HG03460 (cell line): Measurements from ENCODE around the gene IRGC.

ENCODE experiments used
- ATAC-seq: cut with Tn5 transposase; IDR thresholded peaks from one replicate; pipeline ENCODE4 v1.9.1; 2021; ENCODE audit not compliant: unreplicated experiment

Gene IRGC

DNA sequence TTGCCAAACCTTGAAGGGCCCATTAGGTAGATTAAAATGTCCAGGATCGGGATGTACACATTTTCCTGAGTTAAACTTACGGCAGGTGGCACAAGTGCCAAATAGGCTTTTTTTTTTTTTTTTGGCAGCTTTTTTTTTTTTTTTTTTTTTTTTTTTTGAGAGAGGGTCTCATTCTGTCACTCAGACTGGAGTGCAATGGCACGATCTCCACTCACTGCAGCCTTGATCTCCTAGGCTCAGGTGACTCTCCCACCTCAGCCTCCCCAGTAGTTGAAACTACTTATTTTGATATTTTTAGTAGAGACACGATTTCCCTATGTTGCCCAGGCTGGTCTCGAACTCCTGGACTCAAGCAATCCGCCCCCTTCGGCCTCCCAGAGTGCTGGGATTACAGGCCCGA, 9.0 kb downstream of the IRGC start:
- ATAC-seq = no peak

DNA sequence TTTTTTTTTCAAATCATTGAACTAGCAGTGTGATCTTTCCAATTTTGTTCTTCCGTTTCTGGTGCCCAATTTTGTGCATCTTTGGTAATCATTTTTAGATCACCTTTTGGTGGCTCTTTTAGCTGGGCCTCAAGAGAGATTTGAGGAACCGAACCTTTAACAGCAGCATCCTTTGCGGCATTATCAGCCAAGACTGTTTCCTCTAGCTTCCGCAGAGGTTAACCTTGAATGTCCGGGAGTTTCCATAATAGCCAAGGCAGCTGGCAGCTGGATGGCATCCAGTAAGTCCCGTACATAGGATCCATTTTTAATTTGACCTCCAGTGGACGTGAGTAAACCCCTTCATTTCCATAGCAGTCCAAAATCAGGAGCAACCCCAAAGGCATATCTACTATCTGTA, 9.6 kb downstream of the IRGC start:
- no peak for ATAC-seq

DNA sequence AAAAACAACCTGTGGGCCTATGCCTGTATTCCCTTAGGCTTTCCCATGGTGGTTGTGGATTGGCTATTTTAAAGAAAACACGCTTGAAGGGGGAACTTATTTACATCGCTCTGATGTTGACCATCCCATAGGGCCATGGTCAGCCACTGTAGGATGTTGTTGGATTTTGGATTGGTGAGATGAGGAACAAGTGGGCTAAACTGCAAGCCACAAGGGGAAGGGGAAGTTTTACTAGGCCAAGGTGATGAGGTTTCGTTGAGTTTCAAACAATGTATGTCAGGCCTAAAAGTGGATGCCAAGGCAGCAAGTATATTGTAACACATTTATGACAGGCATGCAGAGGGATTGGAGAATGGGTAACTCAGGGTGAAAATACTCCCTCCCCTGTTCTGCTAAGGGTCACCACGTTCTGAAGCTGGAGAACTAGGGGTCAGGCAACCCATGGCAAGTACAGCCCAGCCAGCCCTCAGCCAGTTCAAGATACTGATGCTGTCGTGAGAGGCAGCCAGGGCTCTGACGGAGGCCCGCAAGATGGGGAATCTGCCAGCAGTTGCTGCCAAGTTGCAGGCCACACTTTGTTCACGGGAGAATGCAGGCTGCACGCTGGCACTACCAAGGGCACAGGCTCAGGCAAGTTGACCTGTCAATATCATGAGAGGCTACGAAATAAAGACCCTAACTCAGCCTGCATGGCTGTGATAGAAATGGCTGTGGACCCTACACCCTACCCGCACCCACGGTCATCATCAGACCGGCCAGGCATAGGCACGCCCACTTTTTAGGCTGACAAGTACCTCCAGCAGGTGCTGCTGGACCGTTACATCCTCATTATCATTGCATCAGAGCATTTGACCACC, 11.1 kb downstream of the IRGC start:
- ATAC-seq = no peak

DNA sequence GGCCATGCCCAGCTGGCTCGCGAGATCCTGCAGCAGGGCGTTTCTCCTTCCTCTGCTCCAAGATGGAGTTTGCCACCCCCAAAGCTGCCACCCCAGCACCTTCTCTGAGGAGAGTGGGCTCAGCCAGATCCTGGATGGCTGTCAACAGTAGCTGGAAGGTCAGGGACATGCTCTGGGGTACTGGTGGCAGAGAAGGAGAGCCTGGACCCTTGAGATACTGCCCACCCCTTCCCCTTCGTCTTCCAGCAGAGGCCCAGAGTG, 11.6 kb downstream of the IRGC start:
- ATAC-seq = no peak

DNA sequence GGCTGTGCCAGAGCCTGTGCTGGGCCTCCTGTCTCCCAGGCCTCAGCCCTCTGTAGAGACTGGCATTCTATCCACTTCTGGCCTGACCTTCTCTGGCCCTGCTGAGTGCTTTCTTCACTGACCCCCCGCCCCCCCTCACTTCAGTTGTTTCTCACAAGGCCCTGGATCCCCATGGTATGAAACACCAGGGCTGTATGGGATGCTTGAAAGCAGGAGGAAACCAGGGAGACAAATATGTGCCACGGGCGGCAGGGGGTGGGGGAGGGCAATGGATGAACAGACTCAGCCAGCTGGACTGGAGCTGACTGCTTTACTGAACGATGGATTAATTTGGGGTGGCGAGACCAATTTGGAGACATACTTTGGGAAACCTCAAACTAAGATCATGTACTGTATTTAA, 14.0 kb downstream of the IRGC start:
- ATAC-seq = no peak

DNA sequence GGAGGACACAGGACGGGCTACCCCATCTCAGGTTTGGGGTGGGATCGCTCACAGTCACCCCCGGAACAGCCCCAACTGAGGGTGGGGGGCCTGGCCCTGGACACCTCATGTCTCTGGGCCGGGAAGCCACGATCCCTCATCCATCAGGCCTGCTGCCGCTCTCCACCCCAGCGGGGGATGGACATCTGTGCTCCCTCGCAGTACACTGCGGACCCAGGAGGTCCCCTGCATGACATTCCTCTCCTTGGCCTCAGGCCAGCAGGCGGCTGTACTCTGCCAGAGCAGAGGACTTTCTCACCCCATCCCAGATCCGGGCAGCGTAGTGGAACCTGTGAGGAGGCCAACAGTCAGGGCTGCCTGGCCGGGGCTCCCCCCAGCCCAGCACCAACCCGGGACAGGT, 15.5 kb downstream of the IRGC start:
- no peak for ATAC-seq

DNA sequence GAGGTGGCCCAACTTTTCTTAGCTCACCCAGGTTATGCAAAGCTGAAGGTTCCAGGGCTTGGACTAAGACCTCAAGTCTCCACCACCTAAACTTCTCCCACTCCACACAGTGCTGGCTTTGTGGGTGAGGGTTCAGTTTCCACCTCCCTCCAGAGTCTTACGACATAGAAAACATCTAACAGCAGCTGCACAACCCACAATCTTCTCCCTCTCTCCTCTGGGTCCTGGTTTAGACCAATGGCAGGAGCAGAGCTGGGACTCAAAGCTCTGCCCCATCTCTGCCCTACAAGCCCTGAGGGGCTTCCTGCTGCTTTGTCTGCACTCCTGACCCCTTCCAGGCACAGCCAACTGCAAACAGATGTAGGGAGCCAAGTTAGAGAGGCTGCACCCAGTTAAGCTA, 16.0 kb downstream of the IRGC start:
- ATAC-seq = no peak

DNA sequence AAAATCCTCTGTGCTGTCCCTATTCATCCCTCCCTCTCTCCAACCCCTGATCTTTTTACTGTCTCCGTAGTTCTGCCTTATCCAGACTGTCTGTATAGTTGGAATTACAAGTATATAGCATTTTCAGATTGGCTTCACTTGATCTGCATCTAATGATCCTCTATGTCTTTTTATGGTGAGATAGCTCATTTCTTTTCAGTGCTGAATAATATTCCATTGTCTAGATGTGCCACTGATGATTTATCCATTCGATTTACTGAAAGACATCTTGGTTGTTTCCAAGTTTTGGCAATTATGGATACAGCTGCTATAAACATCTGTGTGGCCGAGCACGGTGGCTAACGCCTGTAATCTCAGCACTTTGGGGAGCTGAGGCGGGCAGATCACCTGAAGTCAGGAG, 19.1 kb downstream of the IRGC start:
- ATAC-seq = no peak

DNA sequence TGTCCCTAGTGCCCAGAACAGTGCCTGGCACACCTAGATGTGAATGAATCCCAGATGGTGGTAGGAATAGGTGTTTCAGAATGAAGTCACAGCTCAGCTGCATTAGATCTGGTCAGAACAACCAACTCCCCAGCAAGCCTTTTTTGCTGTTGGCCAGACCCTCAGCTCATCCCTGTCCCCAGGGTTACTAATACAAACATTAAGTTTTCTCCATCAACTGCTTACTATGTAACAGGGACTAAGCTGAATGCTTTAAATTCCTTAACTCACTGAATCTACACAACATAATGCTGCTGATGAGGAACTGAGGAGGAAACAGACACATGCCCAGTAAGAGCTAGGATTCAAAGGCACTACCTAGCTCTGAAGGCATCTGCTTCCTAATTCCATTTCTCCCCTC, 20.1 kb downstream of the IRGC start:
- ATAC-seq = no peak

DNA sequence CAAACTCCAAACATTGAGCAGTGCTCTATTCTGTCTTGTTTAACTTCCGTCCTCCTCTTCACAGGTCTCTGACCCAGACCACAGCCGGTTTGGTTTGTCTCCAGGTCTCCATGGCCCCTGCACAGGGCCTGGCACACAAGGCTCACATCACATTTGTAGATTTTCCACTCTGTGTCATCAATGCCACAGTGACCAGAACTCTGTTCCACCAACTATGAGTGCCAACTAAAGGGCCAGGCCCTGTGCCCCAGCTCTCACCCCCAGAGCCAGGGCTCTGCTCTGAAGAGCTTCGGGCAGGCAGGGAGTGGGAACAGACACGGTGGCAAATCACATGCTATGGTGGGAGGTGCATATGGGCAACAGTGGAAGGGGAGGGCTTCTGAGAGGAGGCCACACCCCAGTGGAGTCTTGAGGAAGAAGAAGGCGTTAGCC, 22.9 kb downstream of the IRGC start:
- ATAC-seq = no peak

DNA sequence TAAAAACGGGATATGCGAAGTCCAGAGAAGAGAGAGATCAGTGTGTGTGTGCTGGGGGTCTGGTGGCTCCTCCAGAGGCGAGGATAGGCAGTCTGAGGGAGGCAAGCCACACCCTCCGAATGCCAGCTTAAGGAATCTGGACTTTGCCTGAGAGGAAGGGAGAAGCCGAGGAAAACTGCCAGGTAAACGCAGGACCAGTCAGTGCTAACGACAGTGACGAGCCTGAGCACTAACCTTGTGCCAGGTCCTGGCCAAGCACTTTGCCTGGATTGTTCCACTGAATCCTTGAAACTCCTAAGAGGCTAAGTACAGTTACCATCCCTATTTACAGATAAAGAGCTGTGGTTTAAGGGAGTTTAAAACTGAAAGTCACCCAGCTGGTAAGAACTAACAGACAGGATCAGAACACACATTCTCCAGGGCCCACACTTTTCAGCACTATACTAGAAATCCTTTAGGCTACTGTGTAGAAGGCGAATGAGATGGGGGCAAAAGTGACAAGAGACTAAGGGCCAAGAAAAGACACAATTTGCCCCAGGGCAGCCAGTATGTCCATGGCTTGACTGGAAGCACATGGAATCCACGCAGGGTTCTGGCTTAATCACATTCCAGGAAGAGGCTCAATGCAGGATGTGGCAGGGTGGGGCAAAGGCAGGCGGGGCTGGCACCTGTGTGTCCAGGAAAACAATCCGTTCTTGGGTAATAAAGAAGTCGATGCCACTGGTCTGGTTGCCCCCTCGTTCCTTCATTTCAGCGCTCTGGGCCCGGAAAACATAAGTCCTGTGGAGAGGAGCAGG, 23.8 kb downstream of the IRGC start:
- no peak for ATAC-seq

DNA sequence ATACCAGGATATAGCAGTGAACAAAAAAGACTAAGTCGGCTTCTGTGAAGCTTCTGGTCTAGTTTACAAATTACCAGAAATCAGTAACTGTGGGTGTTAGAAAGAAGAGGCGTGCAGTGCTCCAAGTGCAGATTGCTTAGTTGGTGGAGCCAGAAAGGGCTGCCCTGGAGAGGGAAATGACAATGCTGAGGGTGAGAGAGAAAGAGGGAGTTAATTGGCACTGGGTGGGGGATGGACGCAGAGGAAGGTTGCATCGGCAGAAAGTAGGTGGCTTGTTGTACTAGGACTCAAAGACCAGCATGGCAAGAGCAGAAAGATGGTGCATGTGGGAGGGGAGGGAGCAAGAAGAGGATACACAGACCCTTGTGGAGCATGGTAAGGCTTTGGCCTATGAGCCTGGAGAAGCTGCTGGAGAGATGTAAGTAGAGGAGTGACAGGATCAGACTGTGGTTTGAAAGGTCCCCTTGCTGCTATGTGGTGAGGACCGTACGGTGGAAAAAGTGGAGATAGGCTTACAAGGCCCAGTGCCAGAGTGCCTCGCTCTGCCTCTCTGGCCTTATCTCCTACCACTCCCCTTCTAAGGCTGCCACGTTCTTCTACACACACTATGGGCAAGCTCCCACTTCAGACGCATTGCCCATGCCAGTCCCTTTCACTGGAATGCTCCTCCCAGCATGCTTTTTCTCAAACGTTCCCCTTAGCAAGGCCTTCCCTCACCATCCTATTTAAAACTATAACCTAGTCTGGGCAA, 25.4 kb downstream of the IRGC start:
- ATAC-seq = no peak

DNA sequence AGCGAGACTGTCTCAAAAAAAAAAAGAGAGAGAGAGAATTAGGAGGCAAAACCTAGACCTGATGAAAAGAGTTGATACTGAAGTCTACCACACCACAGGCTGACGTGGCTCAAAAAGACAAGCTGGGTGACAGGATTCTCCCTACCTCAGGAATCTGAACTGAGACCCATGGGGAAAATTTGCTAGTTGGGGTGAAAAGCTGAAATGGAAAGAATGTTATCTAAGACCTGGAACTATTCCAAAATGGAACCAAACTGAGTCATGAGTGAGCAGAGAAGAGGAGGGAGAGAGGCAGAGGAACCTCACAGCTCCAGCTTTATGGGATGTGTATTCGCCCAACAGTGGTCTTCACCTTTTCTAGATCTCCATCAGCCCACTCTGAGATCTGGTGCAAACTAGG, 27.2 kb downstream of the IRGC start:
- ATAC-seq = no peak

DNA sequence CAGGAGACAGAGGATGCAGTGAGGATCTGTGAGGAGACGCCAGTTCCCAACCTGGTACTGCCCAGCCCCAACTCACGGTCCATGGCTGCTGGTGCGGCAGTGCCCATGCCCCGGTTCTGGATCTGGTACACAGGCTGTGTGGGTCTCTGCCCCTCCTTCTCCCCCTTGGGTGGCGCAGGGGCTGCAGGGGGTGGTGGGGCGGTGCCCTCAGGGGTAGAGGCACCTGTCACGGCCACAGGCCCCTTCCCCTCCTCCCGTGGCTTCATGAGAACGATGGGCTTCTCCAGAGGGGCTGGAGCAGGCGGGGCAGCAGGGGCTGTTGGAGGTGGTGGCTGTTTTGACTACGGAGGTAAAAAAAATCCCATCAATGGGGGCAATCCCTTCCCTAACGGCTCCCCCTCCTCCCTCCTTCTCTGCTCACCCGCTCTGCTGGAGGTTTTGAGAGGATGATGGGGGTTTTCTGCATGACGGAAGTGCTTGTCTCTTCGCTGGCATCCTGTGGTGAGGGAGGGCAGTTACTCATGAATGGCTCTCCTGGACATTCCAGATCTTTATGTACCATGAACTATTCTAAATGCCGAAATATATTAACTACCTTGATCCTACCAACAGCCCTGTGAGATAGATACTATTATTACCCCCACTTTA, 31.8 kb downstream of the IRGC start:
- no peak for ATAC-seq

DNA sequence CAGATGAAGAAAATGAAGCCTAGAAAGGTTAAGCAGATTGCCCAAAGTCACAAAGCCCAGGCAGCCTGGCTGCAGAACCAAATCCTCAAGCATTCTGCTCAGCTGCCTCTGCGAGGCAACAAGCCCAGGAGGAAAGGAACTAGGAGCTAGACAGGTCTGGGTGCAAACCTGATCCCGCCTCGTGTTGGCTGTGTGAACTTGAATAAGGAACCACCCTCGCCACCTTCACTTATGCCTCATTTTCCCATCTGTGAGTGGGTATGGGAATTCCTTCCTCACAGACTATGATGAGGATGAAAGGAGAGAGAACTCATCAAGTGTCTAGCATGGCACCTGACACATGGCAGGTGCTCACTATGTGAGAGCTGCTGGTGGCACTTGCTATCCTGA, 32.3 kb downstream of the IRGC start:
- no peak for ATAC-seq

DNA sequence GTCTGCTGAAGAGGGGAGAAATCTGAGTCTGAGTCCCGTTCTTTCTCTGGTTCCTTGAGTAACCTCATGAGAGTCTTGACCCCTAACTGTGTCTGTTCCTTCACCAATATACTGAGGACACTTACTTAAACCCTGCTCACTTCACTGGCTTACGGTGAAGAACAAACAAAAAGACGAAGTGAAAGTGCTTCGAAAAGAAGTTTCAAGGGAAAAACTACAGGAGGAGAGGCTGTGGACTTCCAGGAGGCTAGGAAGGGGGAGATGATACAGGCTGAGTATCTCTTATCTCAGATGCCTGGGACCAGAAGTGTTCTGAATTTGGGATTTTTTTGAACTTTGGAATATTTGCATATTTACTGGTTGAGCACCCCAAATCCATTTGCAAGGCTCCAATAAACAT, 32.8 kb downstream of the IRGC start:
- no peak for ATAC-seq

DNA sequence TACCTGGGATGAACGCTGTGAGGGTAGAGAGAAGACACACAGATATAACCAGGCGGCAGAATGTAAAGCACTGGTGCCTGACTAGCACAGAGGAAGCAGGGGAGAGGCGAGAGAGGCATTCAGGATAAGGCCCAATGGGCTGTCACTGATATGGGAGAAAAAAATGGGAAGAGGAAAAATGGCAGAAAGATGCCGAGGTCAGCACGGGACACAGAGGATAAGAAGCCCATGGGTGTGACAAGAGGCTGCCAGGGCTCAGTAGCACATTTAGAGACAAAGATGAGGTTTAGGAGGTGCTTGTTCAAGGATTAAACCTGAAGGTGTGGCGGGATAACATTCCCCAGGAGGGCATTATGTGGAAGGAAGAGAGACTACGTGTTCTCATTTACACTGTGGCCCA, 33.3 kb downstream of the IRGC start:
- no peak for ATAC-seq

DNA sequence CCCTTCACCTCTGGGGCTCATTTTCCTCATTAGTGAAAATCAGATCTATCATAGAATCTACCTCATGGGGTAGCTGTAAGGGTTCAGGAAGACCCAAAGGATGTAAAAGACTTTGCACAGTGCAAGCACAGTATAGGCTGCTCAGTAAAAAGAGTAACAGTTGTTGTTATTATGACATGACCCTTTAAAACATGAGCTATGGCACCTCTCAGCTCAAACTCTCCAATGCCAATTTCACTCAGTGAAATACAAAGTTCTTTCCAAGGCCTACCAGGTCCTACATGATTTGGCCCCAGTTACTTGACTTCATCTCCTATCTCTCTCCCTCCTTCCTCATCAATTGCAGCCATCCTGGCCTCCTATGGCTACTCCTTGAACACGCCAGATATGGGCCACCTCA, 34.0 kb downstream of the IRGC start:
- ATAC-seq = no peak

DNA sequence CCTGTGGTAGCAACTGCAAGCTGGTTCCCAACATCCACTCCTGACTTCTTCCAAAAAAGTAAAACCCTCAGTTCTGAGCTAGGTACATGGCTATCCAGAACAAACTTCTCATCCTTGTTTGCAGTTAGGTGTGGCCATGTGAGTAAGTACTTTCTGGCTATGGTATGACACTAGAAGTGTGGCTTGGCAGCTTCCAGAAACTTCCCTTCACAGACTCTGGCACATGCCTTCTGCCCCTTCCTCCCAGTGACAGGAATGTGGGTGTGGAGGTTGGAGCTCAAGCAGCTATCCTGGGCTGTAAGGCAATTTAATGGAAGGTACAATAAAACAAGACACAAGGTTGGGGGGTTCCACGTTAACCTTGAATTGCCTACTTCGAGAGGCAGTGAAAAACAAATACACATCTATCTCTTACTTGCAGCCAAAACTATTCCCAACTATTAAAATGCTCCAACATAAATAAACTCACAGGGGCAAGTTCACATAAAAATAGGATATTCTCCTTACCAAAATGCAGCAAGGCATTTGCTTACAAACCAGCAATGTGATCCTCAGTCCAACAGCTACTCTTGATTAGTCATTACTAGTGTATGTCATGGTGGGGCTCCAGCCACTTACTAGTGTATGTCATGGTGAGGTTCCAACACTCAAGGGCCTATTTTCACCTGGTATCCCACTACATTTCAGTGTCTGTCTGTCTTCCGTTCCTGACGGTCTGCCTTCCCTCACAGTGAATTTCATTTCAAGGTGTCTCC, 35.8 kb downstream of the IRGC start:
- no peak for ATAC-seq

DNA sequence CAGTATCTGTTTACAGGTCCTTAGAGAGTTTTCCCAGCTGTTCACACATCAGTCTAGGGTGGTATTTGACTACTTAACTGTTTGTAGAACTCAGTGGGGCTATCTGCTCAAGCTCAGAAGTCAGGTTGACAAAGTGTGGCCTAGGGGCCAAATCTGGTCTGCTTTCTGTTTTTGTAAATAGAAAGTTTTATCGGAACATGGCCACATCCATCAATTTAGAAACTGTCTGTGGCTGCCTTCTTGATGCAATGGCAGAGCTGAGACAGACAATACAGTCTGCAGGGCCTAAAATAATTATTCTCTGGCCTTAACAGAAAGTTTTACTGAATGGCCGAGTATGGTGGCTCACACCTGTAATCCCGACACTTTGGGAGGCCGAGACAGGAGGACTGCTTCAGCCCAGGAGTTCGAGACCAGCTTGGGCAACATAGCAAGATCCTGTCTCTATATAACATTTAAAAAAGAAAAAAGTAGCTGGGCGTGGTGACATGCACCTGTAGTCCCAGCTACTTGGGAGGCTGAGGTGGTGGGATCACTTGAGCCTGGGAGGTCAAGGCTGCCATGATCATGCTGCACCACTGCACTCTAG, 36.5 kb downstream of the IRGC start:
- no peak for ATAC-seq

DNA sequence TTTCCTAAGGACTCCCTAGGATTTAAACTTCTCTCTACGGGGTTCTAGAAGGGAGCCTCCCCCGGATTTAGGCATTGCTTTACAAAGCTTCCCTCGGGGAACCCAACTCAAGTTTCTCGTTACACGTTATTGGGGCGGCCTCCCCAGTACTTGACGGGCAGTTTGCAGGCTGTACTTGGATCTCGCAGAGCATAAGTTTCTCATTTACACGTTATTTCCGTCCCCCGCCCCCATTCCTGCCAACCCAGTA, 38.3 kb downstream of the IRGC start:
- no peak for ATAC-seq
